ENCODE results near the gene ANKRD55.

GRCh38 chr5:56259002-56259511 is 25.9 kb upstream of the ANKRD55 start:
- TF ChIP-seq NFRKB (IDR thresholded peaks at IDR 0.05) (no peak), HDGF (IDR thresholded peaks at IDR 0.05; ENCODE audit: borderline replicate concordance) (no peak), FOXM1 (IDR thresholded peaks at IDR 0.05; ENCODE audit: borderline replicate concordance) (no peak), SP1 (IDR thresholded peaks at IDR 0.05) (no peak), SUZ12 (IDR thresholded peaks at IDR 0.05) (no peak), L3MBTL2 (conservative IDR thresholded peaks at IDR 0.05) (no peak), ZNF384 (IDR thresholded peaks at IDR 0.05) (no peak), TARDBP (IDR thresholded peaks at IDR 0.05) (no peak), LEF1 (IDR thresholded peaks at IDR 0.05; ENCODE audit: borderline replicate concordance) (no peak), ELF4 (IDR thresholded peaks at IDR 0.05) (no peak), ARNT (IDR thresholded peaks at IDR 0.05) (no peak), BHLHE40 (IDR thresholded peaks at IDR 0.05; ENCODE audit: borderline replicate concordance) (no peak)

Measured in HEK293T (cell line).